SK-N-MC (cell line): ENCODE measurements around the gene ITGA8.

Experiments
- EZH2 ChIP-seq: fragments of 200-600 bp; sonication (generic); IDR thresholded peaks from one replicate; pipeline ENCODE4 v1.6.1; 2017; ENCODE audit warnings: antibody characterized with exemption
- POLR2AphosphoS5 ChIP-seq: IDR thresholded peaks from 2 replicates; pipeline ENCODE4 v1.6.1; 2012; ENCODE audit warnings: mild to moderate bottlenecking, low read depth, low read length, borderline replicate concordance

- TF ChIP-seq POLR2AphosphoS5 (no peak), EZH2 (no peak)
These were observed 233.3 kb downstream of the ITGA8 start for GRCh38 chr10:15486404-15486803.
